AG09319 (cell line): ENCODE results near the gene ALDH1L1.

Experiments used
- DNase-seq: peaks from one replicate; pipeline ENCODE4 v3.0.0-alpha.2; 2010; ENCODE audit warnings: low read depth; ENCODE audit errors: extremely low read depth
- TF ChIP-seq, protein P1 (sequence below): IDR thresholded peaks from 2 replicates; pipeline ENCODE4 v1.5.1; 2011; ENCODE audit warnings: low read depth, mild to moderate bottlenecking, inconsistent platforms, low read length, moderate library complexity

The ALDH1L1 gene

DNA sequence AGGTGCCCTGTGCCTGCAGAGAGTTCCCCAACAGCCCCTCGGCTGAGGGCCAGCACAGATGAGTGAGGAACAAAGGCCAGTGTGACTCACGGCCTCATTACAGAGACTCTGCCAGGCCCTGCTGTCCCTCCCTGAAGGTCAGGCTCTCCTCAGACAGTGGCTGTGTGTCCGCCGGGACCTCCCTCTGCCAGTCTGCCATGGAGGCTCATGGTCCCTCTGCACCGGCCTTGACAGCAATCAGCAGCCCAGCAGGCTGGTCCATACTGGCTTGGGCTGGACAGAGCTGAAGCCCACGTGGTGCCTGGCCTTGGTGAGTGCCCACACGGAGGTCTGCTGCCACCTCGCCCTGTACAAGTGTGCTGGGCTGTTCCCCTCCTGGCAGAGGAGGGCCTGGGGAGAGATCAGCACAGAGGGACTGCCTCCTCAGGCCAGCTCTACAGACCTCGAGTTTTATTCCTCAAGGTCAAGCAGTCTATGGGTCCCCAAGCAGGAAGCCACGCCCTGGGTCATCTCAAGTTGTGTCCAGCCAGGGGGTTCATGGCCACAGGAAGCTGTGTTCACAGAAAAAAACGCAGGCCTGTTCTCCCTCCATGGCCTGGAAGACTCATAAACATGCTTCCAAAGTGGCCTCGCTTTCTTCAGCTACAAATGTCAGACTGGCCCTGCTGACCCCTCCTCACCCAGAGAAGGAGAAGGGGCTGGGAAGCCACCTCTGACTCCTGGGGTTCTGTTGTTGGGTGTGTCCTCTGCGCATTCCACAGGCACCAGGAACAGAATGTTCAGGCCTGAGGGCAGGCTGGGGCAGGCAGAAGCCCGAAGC is 123.5 kb downstream of the ALDH1L1 start:
- TF ChIP-seq, protein P1, sequence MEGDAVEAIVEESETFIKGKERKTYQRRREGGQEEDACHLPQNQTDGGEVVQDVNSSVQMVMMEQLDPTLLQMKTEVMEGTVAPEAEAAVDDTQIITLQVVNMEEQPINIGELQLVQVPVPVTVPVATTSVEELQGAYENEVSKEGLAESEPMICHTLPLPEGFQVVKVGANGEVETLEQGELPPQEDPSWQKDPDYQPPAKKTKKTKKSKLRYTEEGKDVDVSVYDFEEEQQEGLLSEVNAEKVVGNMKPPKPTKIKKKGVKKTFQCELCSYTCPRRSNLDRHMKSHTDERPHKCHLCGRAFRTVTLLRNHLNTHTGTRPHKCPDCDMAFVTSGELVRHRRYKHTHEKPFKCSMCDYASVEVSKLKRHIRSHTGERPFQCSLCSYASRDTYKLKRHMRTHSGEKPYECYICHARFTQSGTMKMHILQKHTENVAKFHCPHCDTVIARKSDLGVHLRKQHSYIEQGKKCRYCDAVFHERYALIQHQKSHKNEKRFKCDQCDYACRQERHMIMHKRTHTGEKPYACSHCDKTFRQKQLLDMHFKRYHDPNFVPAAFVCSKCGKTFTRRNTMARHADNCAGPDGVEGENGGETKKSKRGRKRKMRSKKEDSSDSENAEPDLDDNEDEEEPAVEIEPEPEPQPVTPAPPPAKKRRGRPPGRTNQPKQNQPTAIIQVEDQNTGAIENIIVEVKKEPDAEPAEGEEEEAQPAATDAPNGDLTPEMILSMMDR, result no peak

DNA sequence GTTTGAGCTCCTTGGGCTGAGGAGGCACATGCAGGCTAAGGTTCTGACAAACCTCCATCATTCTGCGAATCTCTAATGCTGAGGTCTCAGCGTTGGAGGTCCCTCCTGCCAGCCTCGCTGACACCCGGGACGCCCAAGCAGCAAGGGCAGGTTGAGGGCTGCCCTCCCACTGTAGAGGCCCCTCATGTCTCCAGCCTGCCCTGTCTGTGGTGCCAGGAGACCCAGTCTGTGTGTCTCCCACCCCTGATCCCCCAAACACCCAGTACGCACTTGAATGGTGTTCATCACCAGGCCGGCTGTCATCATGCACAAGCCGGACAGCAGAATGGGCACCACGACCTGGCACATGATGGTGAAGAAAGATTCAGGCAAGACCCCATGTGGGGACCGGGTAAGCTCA is 124.3 kb downstream of the ALDH1L1 start:
- no peak for DNase-seq
- TF ChIP-seq, protein P1, result no peak

More for the DNA sequence above, 123.5 kb downstream of the ALDH1L1 start:
- DNase-seq, result no peak

GRCh38 chr3:126054870-126055269 is 125.5 kb downstream of the ALDH1L1 start:
- TF ChIP-seq, protein P1, result no peak
- DNase-seq, result no peak

DNA sequence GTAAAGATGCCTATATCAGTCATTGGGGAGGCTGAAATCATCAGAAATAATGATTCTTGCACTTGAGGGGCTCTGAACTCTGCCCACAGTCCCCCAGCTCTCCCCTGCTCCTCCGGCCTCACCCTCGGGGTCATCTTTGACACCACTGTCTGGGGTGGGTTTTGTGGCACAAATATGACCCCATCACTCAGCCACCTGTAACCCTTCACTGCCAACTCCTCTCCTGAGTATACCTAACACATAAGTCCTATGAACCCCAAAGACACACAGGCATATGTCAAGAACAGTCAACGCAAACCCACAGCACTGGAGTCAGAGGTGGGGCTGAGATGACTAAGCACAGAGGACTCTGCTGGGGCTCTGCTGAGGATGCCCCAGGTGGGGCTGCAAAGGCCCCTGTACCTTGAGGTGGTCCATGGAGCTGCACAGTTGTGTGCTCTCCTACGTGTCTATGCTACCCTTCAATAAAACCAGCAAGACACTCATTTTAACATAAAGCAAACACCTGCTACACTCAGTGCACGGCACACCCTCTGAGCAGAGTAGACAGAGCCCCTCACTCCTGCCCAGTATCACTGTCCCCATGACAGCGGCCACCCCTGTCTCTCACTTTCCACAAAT is 126.3 kb downstream of the ALDH1L1 start:
- no peak for DNase-seq
- TF ChIP-seq, protein P1, result no peak
